Karpas-422 (cell line): Measurements from ENCODE around the gene ARL6IP5. TPM values are rescaled to one million over a fixed set of nuclear protein-coding genes. Genes with fewer than 3 reads are reported as not detected.
A peak's percentile ranks its signal among the peaks of the same experiment; 100 is the strongest.

Experiments
- small RNA-seq: library from RNA; depleted of rRNA; stranded (forward); fragments of <200 nt; gene quantifications from one replicate; pipeline ENCODE3, GENCODE V24; 2014
- total RNA-seq: library from RNA; depleted of rRNA; stranded (reverse); fragments of >200 nt; shearing (Covaris generic); gene quantifications from 2 replicates; pipeline ENCODE4 v1.2.3, GENCODE V29; 2014; ENCODE audit warnings: low replicate concordance; rRNA removed

ARL6IP5 gene
- total RNA-seq, 1 experiment from 2014 or later = 40.7 TPM

Small RNA genes within 50 kb of the gene (small RNA-seq; reads per million reads assigned to genes)
- gene MIR3136 = 0.40 reads per million, percentile 3 among the genes with 10 or more reads in this experiment

Other genes starting within 250 kb of the ARL6IP5 start
- gene TAFA4, start 152.4 kb upstream of the ARL6IP5 start, total RNA-seq = not detected in 2 replicates
- gene EOGT, start 71.3 kb upstream of the ARL6IP5 start, total RNA-seq = 18.5 and 49.9 TPM in 2 replicates
- 22.1 and 25.2 TPM in 2 replicates for gene TMF1, start 32.6 kb upstream of the ARL6IP5 start, total RNA-seq
- gene UBA3, start 4.6 kb upstream of the ARL6IP5 start, total RNA-seq = 58.8 and 83.2 TPM in 2 replicates
- gene LMOD3, start 37.7 kb downstream of the ARL6IP5 start, total RNA-seq = not detected in 2 replicates